GM23248 (cell line): ENCODE data around the gene COQ4. TPM values are rescaled to one million over a fixed set of nuclear protein-coding genes. Genes with fewer than 3 reads are reported as not detected.

Experiments
- DNase-seq: peaks from one replicate; pipeline ENCODE4 v3.0.0-alpha.2; 2015
- H2AFZ ChIP-seq: fragments of 200-600 bp; sonication (generic); 2 replicates; pipeline ENCODE4 v1.6.1; 2016; ENCODE audit warnings: antibody characterized with exemption
- H3F3A ChIP-seq: fragments of 200-600 bp; sonication (generic); 2 replicates; pipeline ENCODE4 v1.6.1; 2016; ENCODE audit warnings: mild to moderate bottlenecking, antibody characterized with exemption, mixed run types; ENCODE audit not compliant: insufficient read depth
- H3K27ac ChIP-seq: fragments of 200-600 bp; sonication (generic); 2 replicates; pipeline ENCODE4 v1.5.1; 2016; ENCODE audit warnings: mild to moderate bottlenecking
- H3K27me3 ChIP-seq: fragments of 200-600 bp; sonication (generic); replicated peaks from 2 replicates; pipeline ENCODE4 v1.6.1; 2016; ENCODE audit warnings: mild to moderate bottlenecking; ENCODE audit not compliant: insufficient read depth
- H3K36me3 ChIP-seq: fragments of 200-600 bp; sonication (generic); 2 replicates; pipeline ENCODE4 v1.6.1; 2016; ENCODE audit warnings: low read depth, mild to moderate bottlenecking
- H3K4me1 ChIP-seq: fragments of 200-600 bp; sonication (generic); 2 replicates; pipeline ENCODE4 v1.6.1; 2016; ENCODE audit warnings: mild to moderate bottlenecking; ENCODE audit not compliant: insufficient read depth
- H3K4me2 ChIP-seq: fragments of 200-600 bp; sonication (generic); one replicate; pipeline ENCODE4 v1.6.1; 2016; ENCODE audit warnings: mild to moderate bottlenecking; ENCODE audit not compliant: unreplicated experiment
- H3K4me3 ChIP-seq: fragments of 200-600 bp; sonication (generic); 2 replicates; pipeline ENCODE4 v1.5.1; 2016; ENCODE audit warnings: mild to moderate bottlenecking
- H3K79me2 ChIP-seq: fragments of 200-600 bp; sonication (generic); 2 replicates; pipeline ENCODE4 v1.6.1; 2016; ENCODE audit warnings: mild to moderate bottlenecking; ENCODE audit not compliant: insufficient read depth
- H3K9ac ChIP-seq: fragments of 200-600 bp; sonication (generic); 2 replicates; pipeline ENCODE4 v1.6.1; 2016; ENCODE audit warnings: mild to moderate bottlenecking
- H3K9me2 ChIP-seq: fragments of 200-600 bp; sonication (generic); 2 replicates; pipeline ENCODE4 v1.6.1; 2016; ENCODE audit warnings: mixed run types, mild to moderate bottlenecking, moderate library complexity; ENCODE audit not compliant: insufficient read depth
- H3K9me3 ChIP-seq: fragments of 200-600 bp; sonication (generic); one replicate; pipeline ENCODE4 v1.6.1; 2017; ENCODE audit warnings: low read depth
- H4K20me1 ChIP-seq: fragments of 200-600 bp; sonication (generic); 2 replicates; pipeline ENCODE4 v1.6.0; 2016; ENCODE audit not compliant: insufficient read depth
- EZH2 ChIP-seq: fragments of 200-600 bp; sonication (generic); IDR thresholded peaks from 2 replicates; pipeline ENCODE4 v1.6.1; 2018; ENCODE audit warnings: antibody characterized with exemption, mild to moderate bottlenecking; ENCODE audit not compliant: insufficient read depth, poor library complexity, severe bottlenecking
- EZH2phosphoT487 ChIP-seq: fragments of 200-600 bp; sonication (generic); IDR thresholded peaks from 2 replicates; pipeline ENCODE4 v1.6.1; 2018; ENCODE audit warnings: antibody characterized with exemption, moderate library complexity, mild to moderate bottlenecking, low read depth; ENCODE audit not compliant: insufficient read depth
- WGBS, 2 experiments: methylation state at CpG; one replicate each; pipeline ENCODE4 v1.1.6; 2015 to 2017; ENCODE audit warnings: low lambda C conversion rate in 2 of 2, low coverage in 1 of 2; ENCODE audit errors: missing lambda C conversion rate in 2 of 2; 5-methylcytosine and 5-hydroxymethylcytosine counted together
- in situ Hi-C: fragments of 300-500 bp; cut with MboI; formaldehyde crosslinking; loops from 2 replicates; pipeline ENCODE4 v1.15.0; 2020
- polyA plus RNA-seq: library from polyadenylated mRNA; unstranded; fragments of >200 nt; fragmentation: Nextera tagmentation; extraction: Ambion mirVana; gene quantifications from 2 replicates; pipeline ENCODE4 v1.2.1, GENCODE V29; 2016
- total RNA-seq: library from RNA; depleted of rRNA; stranded (reverse); fragments of >200 nt; shearing (Covaris generic); gene quantifications from 2 replicates; pipeline ENCODE4 v1.2.3, GENCODE V29; 2014

COQ4 gene
- total and polyA plus RNA-seq, 2 experiments from 2014 or later: 34.1 to 46.8 TPM

DNA sequence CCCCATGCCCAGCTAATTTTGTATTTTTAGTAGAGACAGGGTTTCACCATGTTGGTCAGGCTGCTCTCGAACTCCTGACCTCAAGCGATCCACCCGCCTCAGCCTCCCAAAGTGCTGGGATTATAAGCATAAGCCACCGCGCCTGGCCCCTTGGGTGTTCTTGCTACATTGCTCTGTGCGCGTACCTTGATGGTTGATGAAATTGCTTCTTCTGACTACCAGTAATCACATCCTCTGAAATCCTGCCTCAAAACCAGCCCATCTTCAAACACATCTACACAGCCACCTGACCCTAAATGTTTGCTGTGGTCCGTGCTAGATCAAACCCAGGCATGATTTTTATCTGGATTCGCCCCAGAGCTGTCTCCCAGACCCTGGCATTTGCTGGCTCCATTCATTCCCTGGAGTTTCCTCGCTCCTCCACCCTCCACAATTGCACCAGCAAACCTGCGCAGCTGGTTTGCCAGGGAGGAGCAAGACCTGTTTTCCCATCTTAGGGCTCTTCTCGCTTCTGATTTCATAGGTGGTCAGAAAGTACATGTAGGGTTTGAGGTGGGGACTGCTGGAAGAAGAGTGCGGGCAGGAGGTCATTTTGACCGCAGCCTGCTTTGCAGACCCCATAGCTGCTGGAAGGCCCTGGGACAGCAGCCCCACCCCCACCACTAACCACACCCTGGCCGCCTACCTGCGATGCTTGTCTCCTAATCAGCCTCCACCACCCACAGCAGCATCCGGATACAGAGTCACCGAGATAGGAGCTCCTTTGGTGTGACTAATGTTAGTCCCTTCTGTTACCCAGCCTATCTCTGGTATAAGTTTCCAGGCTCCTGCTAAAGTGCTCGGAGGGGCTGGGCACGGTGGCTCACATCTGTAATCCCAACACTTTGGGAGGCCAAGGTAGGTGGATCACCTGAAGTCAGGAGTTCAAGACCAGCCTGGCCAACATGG, 23.8 kb upstream of the COQ4 start:
- Histone ChIP-seq H4K20me1 (no peaks in the 10 kb centered on the region), H3K27ac (no peak overlapping the region), H3K9me2 (no peaks in the 10 kb centered on the region), H3K27me3 (no peaks in the 10 kb centered on the region), H3K9me3 (no peaks in the 10 kb centered on the region), H3F3A (0 out of 2 replicates have a peak, but pooled peaks cover 3% of the 10 kb centered on the region), H3K79me2 (no peaks in the 10 kb centered on the region), H3K36me3 (no peaks in the 10 kb centered on the region), H3K4me2 (no peak overlapping the region), H3K9ac (no peak overlapping the region), H2AFZ (no peak overlapping the region), H3K4me3 (no peak overlapping the region), H3K4me1 (peaks cover 1% of the 10 kb centered on the region)
- TF ChIP-seq EZH2phosphoT487: no peak
- TF ChIP-seq EZH2: no peak
- no peak for DNase-seq
- 92% methylated on average over 20 of the region's 20 CpGs for WGBS, 2 experiments
- in situ Hi-C loops: no loop called here

DNA sequence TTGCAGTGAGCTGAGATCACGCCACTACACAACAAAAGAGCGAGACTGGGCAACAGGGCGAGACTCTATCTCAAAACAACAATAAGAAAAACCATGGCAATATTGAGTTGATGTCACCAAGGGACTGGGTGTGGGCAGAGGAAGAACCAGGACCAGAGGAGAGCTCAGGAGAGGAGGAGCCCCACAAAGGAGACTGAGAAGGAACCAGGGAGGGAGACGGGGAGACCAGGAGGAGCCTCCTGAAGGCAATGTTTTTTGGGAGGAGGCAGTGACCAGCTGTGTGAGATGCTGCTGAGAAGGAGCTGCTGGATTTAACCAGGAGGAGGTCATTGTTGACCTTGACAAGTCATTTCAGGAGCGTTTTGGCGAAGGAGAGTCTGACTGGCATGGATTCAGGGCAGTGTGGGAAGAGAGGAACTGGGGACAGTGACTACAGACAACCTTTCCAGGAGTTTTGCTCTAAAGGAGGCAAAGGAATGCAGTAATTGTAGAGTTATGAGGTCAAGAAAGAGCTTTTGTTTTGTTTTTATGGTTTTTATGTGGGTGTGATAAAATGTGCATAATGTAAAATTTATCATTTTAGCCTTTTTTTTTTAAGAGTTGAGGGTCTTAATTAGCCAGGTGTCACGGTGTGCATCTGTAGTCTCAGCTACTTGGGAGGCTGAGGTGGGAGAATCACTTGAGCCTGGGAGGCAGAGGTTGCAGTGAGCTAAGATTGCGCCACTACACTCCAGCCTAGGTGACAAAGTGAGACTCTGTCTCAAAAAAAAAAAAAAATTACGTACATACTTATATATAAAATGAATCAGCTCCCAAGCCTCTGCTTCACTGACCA, 18.3 kb upstream of the COQ4 start:
- WGBS, 2 experiments: 73 to 81% methylated on average over 9 of the region's 9 CpGs
- Histone ChIP-seq H3K9me3 (no peaks in the 10 kb centered on the region), H3F3A (peaks cover 53% of the 10 kb centered on the region), H4K20me1 (no peaks in the 10 kb centered on the region), H2AFZ (no peak overlapping the region), H3K27ac (peak overlapping the region; percentile 89), H3K79me2 (no peaks in the 10 kb centered on the region), H3K4me1 (peaks cover 43% of the 10 kb centered on the region), H3K9ac (peak overlapping the region; percentile 57), H3K4me2 (no peak overlapping the region), H3K4me3 (no peak overlapping the region), H3K9me2 (no peaks in the 10 kb centered on the region), H3K27me3 (no peaks in the 10 kb centered on the region), H3K36me3 (no peaks in the 10 kb centered on the region)
- TF ChIP-seq EZH2phosphoT487: no peak
- no peak for TF ChIP-seq EZH2
- in situ Hi-C loops: no loop called here
- DNase-seq: peak; percentile 61

DNA sequence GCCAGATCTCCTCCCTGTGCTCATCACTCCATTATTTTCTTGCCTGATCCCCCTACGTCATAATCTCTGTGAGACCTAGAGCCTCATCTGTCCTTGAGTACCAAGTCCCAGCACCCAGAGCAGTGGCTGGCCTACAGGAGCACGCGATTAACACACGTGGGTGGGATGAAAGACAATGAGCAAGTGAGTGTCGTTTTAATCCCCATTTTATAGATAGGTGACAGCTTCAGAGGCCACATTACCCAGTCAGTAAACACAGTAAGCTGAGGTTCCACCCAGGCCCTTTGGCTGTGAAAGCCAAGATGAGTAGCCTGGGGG, 17.7 kb upstream of the COQ4 start:
- Histone ChIP-seq H3K36me3 (no peaks in the 10 kb centered on the region), H4K20me1 (no peaks in the 10 kb centered on the region), H3K4me3 (no peak overlapping the region), H3F3A (peaks cover 53% of the 10 kb centered on the region), H3K9me3 (no peaks in the 10 kb centered on the region), H3K4me2 (no peak overlapping the region), H2AFZ (no peak overlapping the region), H3K27ac (peak overlapping the region; percentile 89), H3K79me2 (no peaks in the 10 kb centered on the region), H3K27me3 (no peaks in the 10 kb centered on the region), H3K9ac (peak overlapping the region; percentile 57), H3K4me1 (peaks cover 43% of the 10 kb centered on the region), H3K9me2 (no peaks in the 10 kb centered on the region)
- in situ Hi-C loops: no loop called here
- TF ChIP-seq EZH2phosphoT487 (no peak), EZH2 (no peak)
- 82 to 83% methylated on average over 5 of the region's 5 CpGs for WGBS, 2 experiments
- peak; percentile 73 for DNase-seq

DNA sequence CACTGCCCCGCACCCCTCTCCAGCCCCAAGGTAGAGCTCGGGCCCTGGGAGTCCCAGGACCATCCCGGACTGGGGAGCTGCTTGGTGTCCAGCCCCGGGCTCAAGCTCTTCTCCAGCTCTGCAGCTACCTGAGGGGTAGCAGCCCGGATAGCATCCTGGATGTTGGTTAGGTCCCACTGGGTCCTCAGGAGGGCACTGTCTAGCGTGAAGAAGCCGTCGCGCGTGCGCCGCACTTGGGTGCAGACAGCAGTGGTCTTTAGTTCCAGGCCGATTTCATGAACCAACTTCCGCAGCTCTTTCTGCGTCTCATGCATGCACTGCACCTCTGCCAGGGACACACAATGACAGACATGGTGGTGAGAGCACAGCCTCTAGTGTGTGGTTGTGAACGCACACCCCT, 13.1 kb upstream of the COQ4 start:
- no peak overlapping the region for H3K4me3 ChIP-seq
- TF ChIP-seq EZH2phosphoT487 (no peak), EZH2 (no peak)
- DNase-seq: no peak
- H3K27ac ChIP-seq: no peak overlapping the region
- no peak overlapping the region for H2AFZ ChIP-seq
- H3K9ac ChIP-seq: no peak overlapping the region
- WGBS, 2 experiments: 93 to 96% methylated on average over 16 of the region's 16 CpGs
- H3K9me3 ChIP-seq: no peaks in the 10 kb centered on the region
- in situ Hi-C loops: no loop called here
- H3K36me3 ChIP-seq: peaks cover 8% of the 10 kb centered on the region; the same call in 1 of the 2 replicates
- no peaks in the 10 kb centered on the region for H4K20me1 ChIP-seq
- H3K9me2 ChIP-seq: no peaks in the 10 kb centered on the region
- no peaks in the 10 kb centered on the region for H3K27me3 ChIP-seq
- peaks cover 44% of the 10 kb centered on the region for H3F3A ChIP-seq
- no peak overlapping the region for H3K4me2 ChIP-seq
- H3K79me2 ChIP-seq: no peaks in the 10 kb centered on the region
- H3K4me1 ChIP-seq: peaks cover 34% of the 10 kb centered on the region
